ENCODE data around the gene CFAP77.
"Not testable (repeated sequence)": the region's sequence is repeated elsewhere in the genome, so short reads cannot be mapped to it uniquely, and the experiment has no call there.

The CFAP77 gene

DNA sequence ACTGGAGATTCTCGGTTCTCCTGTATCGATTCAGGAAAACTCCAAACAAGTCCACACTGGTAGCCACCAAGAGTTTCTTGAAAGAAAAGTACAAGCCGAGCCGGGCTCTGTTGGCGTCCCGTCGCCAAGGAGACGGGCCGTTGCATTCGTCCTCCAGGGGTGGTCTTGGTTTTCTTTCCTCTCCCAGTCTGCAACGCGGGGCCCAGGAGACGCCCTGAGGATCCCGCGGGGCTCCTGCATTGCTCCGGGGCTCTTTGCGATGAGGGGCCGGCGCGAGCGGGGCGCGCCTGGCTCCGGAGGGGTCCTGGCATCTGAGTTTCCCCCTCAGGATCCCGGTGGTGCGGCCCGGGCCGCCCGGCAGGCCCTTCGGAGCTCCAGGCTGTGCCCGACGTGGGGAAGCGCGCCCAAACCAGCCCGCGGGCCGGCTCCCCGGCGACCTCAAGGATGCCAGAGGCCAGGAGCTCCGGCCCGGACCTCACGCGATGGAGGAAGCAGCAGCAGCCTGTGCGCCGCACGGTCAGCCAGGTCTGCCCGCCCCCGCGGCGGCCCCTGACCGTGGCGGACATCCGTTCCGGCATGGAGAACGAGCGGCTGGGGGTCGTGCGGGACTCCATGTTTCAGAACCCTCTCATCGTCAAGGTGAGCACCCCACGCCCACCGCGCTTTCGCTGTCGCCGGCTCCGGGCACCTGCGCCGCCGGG, at the start of gene CFAP77:
CFAP77 (plus strand) TSS at position 384 of the 701 bp plus-strand sequence; CDS start at position 445, 61 bp downstream.
- peak in 1 of 2 experiments; percentile 35 for DNase-seq

GRCh38 chr9:132364068-132364467, 45.9 kb upstream of the CFAP77 start:
- no peak for DNase-seq

- DNase-seq = no peak
Measured at GRCh38 chr9:132365986-132366385, 44.0 kb upstream of the CFAP77 start.

DNA sequence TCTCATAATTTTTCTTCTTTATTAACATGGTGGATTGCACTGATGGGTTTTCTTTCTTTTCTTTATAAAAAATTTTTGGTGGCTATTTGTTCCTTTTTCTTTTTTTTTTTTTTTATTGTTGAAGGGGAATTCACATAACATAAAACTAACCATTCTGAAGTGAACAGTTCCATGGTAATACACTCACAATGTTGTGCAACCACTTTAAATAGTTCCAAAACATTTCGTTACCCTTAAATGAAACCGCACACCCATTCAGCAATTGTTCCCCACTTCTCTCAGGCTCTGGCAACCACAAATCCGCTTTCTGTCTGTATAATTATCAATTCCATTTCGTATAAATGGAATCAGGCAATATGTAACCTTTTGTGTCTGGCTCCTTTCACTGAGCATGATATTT, 43.5 kb upstream of the CFAP77 start:
- no peak for DNase-seq

- no peak for DNase-seq
Measured at GRCh38 chr9:132367613-132368313, 42.2 kb upstream of the CFAP77 start.

DNA sequence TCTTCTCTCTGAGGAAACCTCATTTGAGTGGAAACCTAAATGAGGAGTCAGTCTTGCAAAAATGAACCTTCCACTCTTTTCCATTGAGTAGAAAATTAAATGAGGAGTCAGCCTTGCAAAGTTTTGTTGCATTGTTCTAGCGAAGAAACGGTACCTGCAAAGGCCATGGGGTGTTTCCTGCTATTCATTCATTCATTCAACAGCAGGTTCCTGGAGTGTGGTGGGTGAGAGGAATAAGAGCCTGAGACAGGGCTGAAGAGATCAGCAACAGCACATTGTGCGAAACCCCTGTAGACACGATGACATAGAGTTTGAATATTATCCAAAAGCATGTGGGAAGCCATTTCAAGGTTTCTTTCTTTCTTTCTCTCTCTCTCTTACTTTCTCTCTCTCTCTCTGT, 40.6 kb upstream of the CFAP77 start:
- no peak for DNase-seq

GRCh38 chr9:132370592-132370991, 39.4 kb upstream of the CFAP77 start:
- DNase-seq = no peak

- no peak for DNase-seq
Measured at GRCh38 chr9:132372177-132373095, 37.6 kb upstream of the CFAP77 start.

DNA sequence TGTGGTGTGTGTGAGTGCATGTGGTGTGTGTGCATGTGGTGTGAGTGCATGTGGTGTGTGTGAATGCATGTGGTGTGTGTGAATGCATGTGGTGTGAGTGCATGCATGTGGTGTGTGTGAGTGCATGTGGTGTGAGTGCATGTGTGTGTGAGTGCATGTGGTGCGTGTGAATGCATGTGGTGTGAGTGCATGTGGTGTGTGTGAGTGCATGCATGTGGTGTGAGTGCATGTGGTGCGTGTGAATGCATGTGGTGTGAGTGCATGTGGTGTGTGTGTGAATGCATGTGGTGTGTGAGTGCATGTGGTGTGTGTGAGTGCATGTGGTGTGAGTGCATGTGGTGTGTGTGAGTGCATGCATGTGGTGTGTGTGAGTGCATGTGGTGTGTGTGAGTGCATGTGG, 32.2 kb upstream of the CFAP77 start:
- DNase-seq = not testable (repeated sequence)

DNA sequence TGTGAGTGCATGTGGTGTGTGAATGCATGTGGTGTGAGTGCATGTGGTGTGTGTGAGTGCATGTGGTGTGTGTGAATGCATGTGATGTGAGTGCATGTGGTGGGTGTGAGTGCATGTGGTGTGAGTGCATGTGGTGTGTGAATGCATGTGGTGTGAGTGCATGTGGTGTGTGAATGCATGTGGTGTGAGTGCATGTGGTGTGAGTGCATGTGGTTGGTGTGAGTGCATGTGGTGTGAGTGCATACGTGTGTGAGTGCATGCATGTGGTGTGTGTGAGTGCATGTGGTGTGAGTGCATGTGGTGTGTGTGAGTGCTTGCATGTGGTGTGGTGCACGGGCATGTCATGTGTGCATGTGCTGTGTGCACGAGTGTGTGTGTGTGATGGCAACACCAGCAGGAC, 31.6 kb upstream of the CFAP77 start:
- DNase-seq = not testable (repeated sequence)

- no peak for DNase-seq
Measured at GRCh38 chr9:132381966-132382541, 28.0 kb upstream of the CFAP77 start.

GRCh38 chr9:132383462-132383883, 26.5 kb upstream of the CFAP77 start:
- no peak for DNase-seq

DNA sequence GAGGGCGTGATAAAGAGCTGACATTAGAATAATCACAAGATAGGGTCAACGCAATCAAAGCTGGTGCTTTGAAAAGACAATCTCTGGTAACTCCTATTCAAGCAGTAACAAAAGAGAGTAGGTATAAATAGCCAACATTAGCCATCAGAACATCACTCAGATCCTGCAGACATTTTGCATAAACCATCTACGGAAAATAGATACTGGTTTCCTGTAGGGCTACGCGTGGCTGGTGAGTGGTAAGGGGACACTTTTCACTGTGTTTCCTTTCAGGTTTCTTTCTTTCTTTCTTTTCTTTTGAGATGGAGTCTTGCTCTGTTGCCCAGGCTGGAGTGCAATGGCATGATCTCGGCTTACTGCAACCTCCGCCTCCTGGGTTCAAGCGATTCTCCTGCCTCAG, 25.6 kb upstream of the CFAP77 start:
- DNase-seq = no peak

DNA sequence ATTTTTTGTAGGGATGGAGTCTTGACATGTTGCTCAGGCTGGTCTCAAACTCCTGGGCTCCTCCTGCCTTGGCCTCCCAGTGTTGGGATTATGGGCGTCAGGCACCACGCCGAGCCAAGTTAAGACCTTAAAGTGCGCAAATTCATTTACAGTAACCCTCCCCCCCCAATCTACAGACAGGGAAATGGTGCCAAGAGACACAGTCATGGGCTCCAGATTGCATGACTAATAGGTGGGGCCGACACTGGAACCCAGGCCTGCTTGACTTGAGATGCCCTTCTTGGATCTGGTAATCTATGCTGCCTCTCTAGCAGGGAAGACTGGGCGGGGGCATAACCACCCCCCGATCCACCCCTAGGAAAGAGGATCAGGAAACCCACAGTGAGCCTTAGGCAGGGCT, 22.9 kb upstream of the CFAP77 start:
- DNase-seq = no peak

DNA sequence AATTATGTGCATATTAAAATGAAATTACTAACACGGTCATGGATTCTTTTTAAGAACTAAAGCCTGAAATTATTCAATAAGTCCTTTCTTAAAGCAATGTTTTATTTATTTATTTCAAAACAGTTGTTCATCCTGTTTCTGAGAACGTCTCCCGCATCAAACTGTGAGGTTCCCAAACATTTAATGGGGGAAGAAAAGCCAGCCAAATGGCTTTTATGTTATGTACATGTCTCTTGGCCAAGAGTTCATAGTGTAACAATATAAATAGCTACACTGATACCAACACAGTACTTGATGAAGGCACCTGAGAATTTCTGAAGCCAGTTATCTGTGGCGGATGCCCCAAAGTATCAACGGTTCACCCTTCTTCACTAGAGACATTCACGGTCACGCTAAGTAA, 19.0 kb upstream of the CFAP77 start:
- DNase-seq = no peak

DNA sequence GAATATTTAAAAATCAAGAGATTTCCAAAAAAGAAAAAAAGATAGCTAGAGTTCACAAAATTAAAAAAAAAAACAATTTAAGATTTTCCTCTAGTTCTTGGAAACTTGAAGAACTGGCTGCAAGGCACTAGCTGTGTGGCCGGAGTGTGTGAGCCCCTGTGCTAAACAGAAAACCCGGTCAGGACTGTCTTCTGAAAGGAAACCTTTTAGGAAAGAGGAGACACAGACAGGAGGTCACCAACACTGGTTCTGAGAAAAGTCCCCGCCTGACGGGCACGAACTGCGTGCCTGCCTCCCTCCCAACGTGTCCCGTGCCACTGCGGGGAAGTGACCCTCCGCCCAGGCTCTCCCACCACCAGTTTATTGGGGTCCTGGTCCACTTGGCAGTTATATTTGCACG, 18.6 kb upstream of the CFAP77 start:
- DNase-seq = no peak

DNA sequence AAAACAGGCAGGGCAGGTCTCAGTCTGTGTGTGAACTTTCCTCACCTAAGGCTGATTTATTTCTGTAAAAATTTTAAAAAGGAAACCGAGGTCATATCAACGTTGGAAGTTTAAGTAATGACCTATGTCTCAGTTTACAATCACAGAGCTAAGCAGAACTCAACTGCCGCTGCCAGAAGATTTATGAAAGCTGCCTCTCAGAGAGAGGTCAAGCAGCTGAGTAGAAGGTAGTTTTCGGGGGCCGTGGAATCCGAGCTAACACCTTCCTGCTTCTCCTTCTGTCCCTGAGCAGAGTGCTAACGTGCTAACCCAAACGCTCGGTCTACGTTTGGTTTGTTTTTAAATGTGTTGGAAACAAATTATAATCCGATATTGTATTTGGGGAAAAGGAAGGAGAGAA, 14.5 kb upstream of the CFAP77 start:
- DNase-seq = no peak

DNA sequence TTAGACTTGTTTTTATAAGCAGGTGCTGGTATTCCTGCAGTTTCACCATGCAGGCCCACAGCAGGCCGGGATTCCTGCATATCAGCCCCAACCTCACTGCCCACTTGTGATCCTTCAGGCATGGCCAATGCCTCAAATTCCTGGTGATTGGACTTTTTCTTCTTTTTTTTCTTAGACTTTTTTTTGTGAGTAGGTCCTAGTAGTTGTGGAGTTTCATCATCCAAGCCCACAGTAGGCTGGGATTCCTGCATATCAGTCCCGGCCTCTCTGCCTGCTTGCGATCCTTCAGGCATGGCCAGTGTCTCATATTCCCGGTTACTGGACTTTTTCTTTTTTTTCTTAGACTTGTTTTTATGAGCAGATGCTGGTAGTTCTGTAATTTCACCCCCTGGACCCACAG, 8.2 kb upstream of the CFAP77 start:
- DNase-seq = no peak

DNA sequence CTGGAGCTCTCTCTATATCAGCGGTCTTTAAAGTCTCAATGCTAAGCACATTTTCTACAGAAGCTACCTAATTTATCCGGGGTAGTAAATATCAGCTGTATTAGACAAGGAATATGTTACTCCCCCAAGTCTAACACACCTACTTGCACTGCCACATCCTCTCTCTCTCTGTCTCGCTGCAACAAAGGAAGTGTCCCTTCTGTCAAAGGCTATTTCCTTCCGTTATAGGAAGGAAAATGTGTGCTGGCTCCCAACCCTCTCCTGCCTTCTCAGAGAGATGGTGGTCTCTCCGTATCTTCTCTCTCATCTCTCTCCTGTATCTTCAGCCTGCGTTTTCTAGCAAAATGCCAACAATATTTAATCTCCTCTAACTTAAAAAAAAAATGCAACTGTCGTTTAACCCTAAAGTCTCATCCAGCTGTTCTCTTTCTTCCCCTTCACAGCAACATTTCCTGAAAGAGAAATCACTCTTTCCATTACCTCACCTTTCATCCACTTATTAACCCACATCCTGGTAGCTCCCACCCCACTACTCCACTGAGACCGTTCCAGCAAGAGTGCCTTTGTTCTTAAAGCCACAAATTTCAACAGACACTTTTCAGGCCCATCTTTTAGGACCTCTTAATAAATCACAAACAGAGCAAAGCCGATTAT, 5.7 kb upstream of the CFAP77 start:
- DNase-seq = peak in 1 of 2 experiments; percentile 31

- peak; percentile 91 to 93 for DNase-seq
Measured at GRCh38 chr9:132406554-132407122, 3.4 kb upstream of the CFAP77 start, which contains the start of gene TTF1. Gene TTF1, minus strand, starts transcription at chr9:132406840. Its CDS starts 4,019 bp downstream, at chr9:132402821.

DNA sequence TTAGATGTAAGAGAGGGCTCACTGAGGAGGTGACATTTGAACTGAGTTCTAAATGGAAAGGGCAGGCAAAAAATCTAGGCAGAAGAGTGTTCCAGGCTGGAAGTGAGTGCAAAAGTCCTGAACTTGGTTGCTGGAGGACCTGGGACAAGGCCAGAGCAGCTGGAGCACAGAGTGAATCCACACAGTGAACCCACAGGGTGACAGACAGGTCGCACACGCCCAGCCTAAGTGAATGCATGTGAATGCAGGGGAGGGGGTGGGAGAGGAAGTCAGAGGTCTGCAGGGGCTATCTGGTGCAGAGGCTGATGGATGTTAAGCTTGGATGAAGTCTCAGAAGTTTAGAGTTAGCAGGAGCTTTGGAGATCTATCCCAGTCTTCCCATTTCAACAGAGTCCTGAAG, 2.8 kb upstream of the CFAP77 start:
- DNase-seq = no peak

GRCh38 chr9:132408521-132408920, 1.5 kb upstream of the CFAP77 start:
- DNase-seq = no peak
